Type B pancreatic cell (in vitro differentiated cells): ENCODE measurements around the gene MYMK. TPM values are rescaled to one million over a fixed set of nuclear protein-coding genes. Genes with fewer than 3 reads are reported as not detected.

Experiments used
- DNase-seq: peaks from one replicate; pipeline ENCODE4 v3.0.0; 2021; ENCODE audit warnings: mixed read lengths; ENCODE audit not compliant: unreplicated experiment; ENCODE audit errors: extremely low spot score
- H3K27ac Mint-ChIP-seq: 2 replicates; pipeline ENCODE4 v1.8.0; 2021; ENCODE audit warnings: mild to moderate bottlenecking, mixed read lengths
- H3K27me3 Mint-ChIP-seq: 2 replicates; pipeline ENCODE4 v1.8.0; 2021; ENCODE audit warnings: mixed read lengths
- H3K36me3 Mint-ChIP-seq: 2 replicates; pipeline ENCODE4 v1.8.0; 2021; ENCODE audit warnings: mixed read lengths
- H3K4me1 Mint-ChIP-seq: one replicate; pipeline ENCODE4 v1.8.0; 2021; ENCODE audit warnings: mixed read lengths; ENCODE audit not compliant: unreplicated experiment
- H3K4me3 Mint-ChIP-seq: 2 replicates; pipeline ENCODE4 v1.8.0; 2021; ENCODE audit warnings: mild to moderate bottlenecking, mixed read lengths
- H3K9me3 Mint-ChIP-seq: 2 replicates; pipeline ENCODE4 v1.8.0; 2021; ENCODE audit warnings: mixed read lengths
- total RNA-seq: library from RNA; stranded (reverse); gene quantifications from 2 replicates; pipeline ENCODE4 v1.2.1, GENCODE V29; 2021; ENCODE audit warnings: low replicate concordance
- TF ChIP-seq, protein P1 (sequence below): fragments of 200-600 bp; sonication (generic); conservative IDR thresholded peaks from 2 replicates; pipeline ENCODE4 v1.5.0; 2021; ENCODE audit warnings: antibody characterized with exemption, mild to moderate bottlenecking

Gene MYMK
- total RNA-seq, 1 donor from 2014 or later, result not detected

DNA sequence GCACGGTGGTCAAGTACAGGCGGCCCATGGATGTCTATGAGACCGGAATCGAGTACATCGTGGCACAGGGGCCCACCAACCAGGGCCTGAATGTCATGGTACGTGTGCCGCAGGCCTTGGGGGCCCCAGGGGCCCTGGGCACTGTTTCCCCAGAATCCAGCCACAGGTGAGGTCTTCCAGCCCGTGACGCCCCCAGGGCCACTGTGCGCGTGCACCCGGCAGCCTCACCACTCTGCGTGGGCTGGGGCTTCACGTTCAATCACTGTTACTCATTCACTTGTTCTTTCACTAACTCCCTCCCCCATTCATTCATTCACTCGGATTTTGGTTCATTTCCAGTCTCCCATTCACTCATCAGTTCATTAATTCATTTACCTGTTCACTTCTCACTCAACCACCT, 22.4 kb upstream of the MYMK start:
- peaks cover under 1% of the 10 kb centered on the region for H3K4me1 Mint-ChIP-seq
- no peak overlapping the region for H3K27ac Mint-ChIP-seq
- no peak overlapping the region for H3K4me3 Mint-ChIP-seq
- no peak for DNase-seq
- peaks cover 5% of the 10 kb centered on the region for H3K27me3 Mint-ChIP-seq
- no peaks in the 10 kb centered on the region for H3K9me3 Mint-ChIP-seq
- H3K36me3 Mint-ChIP-seq, result no peaks in the 10 kb centered on the region
- TF ChIP-seq, protein P1, sequence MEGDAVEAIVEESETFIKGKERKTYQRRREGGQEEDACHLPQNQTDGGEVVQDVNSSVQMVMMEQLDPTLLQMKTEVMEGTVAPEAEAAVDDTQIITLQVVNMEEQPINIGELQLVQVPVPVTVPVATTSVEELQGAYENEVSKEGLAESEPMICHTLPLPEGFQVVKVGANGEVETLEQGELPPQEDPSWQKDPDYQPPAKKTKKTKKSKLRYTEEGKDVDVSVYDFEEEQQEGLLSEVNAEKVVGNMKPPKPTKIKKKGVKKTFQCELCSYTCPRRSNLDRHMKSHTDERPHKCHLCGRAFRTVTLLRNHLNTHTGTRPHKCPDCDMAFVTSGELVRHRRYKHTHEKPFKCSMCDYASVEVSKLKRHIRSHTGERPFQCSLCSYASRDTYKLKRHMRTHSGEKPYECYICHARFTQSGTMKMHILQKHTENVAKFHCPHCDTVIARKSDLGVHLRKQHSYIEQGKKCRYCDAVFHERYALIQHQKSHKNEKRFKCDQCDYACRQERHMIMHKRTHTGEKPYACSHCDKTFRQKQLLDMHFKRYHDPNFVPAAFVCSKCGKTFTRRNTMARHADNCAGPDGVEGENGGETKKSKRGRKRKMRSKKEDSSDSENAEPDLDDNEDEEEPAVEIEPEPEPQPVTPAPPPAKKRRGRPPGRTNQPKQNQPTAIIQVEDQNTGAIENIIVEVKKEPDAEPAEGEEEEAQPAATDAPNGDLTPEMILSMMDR, result no peak

GRCh38 chr9:133546287-133546680, 21.5 kb upstream of the MYMK start:
- no peaks in the 10 kb centered on the region for H3K4me1 Mint-ChIP-seq
- H3K27ac Mint-ChIP-seq, result no peak overlapping the region
- DNase-seq, result no peak
- H3K27me3 Mint-ChIP-seq, result peaks cover 5% of the 10 kb centered on the region
- TF ChIP-seq, protein P1, result no peak
- no peaks in the 10 kb centered on the region for H3K36me3 Mint-ChIP-seq
- H3K4me3 Mint-ChIP-seq, result no peak overlapping the region
- H3K9me3 Mint-ChIP-seq, result no peaks in the 10 kb centered on the region

DNA sequence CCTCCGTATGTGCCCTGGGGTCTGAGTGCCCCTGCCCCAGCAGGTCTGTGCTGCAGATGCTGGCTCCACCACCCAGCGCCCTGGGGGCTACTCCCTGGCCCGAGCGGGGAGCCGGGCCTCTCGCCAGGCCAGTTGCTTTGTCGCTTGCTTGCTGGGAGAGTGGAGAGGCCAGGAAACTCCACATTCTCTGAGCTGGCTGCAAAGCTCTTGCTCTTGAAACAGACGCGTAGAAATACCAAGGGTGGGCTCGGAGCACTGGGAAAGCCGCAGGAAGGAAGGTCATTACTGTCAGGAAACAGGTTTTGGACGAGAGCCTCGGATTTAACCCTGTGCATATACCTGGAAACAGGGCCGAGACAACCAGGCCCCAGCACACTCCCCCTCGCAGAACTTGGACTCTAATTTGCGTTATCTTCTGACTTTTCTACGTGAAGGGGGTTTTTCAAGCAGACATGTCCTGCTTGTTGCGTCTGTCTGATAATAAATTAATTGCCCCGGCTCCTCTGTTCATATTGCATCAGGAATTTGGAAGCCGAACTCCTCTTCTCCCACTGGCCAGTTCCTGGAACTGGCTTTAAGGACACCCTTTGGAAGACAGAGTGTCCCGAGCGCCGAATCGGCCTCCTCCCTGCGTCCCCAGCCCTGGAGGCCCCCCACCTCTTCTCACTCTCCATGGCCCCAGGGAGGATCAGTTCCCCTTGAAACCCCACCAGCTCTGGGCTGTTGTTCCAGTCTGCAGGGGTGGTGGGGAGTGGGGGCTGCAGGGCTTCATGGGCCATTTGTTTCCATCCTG, 20.9 kb upstream of the MYMK start:
- no peak overlapping the region for H3K27ac Mint-ChIP-seq
- H3K27me3 Mint-ChIP-seq, result peaks cover under 1% of the 10 kb centered on the region
- DNase-seq, result no peak
- no peaks in the 10 kb centered on the region for H3K9me3 Mint-ChIP-seq
- H3K4me3 Mint-ChIP-seq, result no peak overlapping the region
- H3K4me1 Mint-ChIP-seq, result no peaks in the 10 kb centered on the region
- no peaks in the 10 kb centered on the region for H3K36me3 Mint-ChIP-seq
- TF ChIP-seq, protein P1, result no peak

- peaks cover 4% of the 10 kb centered on the region for H3K27me3 Mint-ChIP-seq
- no peaks in the 10 kb centered on the region for H3K36me3 Mint-ChIP-seq
- H3K27ac Mint-ChIP-seq, result no peak overlapping the region
Measured at GRCh38 chr9:133543772-133544467, 19.2 kb upstream of the MYMK start.

GRCh38 chr9:133542002-133542401, 17.2 kb upstream of the MYMK start:
- TF ChIP-seq, protein P1, result no peak
- H3K4me3 Mint-ChIP-seq, result no peak overlapping the region
- H3K36me3 Mint-ChIP-seq, result no peaks in the 10 kb centered on the region
- H3K9me3 Mint-ChIP-seq, result no peaks in the 10 kb centered on the region
- peaks cover 8% of the 10 kb centered on the region for H3K27me3 Mint-ChIP-seq
- H3K27ac Mint-ChIP-seq, result no peak overlapping the region
- DNase-seq, result no peak
- no peaks in the 10 kb centered on the region for H3K4me1 Mint-ChIP-seq

More at GRCh38 chr9:133543772-133544467, 19.2 kb upstream of the MYMK start:
- TF ChIP-seq, protein P1, result no peak
- Mint-ChIP-seq H3K9me3 (no peaks in the 10 kb centered on the region), H3K4me1 (no peaks in the 10 kb centered on the region), H3K4me3 (no peak overlapping the region)
- no peak for DNase-seq
